Erythroblast (primary cell): ENCODE data around the gene KIF26B.

Experiments used
- GATA1 ChIP-seq: IDR thresholded peaks from 2 replicates; pipeline ENCODE4 v1.6.1; 2011; ENCODE audit warnings: low read depth, mild to moderate bottlenecking, control low read depth, low read length, moderate library complexity
- POLR2A ChIP-seq: IDR thresholded peaks from 2 replicates; pipeline ENCODE4 v1.6.1; 2011; ENCODE audit warnings: mild to moderate bottlenecking, low read length

DNA sequence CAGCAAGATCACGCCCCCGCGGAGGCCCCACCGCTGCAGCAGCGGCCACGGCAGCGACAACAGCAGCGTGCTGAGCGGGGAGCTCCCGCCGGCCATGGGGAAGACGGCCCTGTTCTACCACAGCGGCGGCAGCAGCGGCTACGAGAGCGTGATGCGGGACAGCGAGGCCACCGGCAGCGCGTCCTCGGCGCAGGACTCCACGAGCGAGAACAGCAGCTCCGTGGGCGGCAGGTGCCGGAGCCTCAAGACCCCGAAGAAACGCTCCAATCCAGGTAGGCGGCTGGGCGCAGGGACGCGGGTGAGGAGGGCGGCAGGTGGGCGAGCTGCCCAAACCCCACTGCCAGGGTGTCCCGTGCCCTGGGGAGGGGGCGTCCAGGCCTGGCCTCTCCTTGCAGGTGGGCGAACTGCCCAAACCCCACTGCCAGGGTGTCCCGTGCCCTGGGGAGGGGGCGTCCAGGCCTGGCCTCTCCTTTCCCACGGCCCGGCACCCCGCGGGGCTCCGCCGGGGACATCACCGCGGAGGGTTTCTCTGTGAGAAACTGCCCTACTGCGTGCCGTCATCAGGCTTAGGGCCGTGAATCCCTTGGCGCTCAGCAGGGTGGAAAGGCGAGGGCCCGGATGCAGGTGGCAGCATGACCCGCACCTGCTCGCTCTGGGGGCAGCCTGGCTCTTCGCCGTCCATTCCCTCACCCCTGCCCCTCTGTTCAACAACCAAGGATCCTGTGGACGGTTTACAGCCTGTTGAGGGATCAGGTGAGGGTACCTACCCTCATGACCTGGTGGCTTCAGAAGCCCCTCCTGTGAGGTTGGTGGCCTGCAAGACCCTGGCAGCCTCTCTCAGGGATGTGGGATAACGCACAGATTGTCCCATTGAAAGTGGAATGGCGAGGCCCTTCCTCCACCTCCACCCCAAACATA lies 534.0 kb downstream of the KIF26B start:
- TF ChIP-seq POLR2A (no peak), GATA1 (no peak)
